Chondrocyte (in vitro differentiated cells): ENCODE data around the gene ELMO1. TPM values are rescaled to one million over a fixed set of nuclear protein-coding genes. Genes with fewer than 3 reads are reported as not detected.

Experiments
- DNase-seq: peaks from one replicate; pipeline ENCODE4 v3.0.0; 2021; ENCODE audit warnings: mixed read lengths, low spot score
- H3K27ac Mint-ChIP-seq: one replicate; pipeline ENCODE4 v1.8.0; 2021; ENCODE audit warnings: mild to moderate bottlenecking, moderate library complexity, mixed read lengths; ENCODE audit not compliant: unreplicated experiment
- H3K27me3 Mint-ChIP-seq: 2 replicates; pipeline ENCODE4 v1.8.0; 2021; ENCODE audit warnings: low read depth, mixed read lengths
- H3K36me3 Mint-ChIP-seq: 2 replicates; pipeline ENCODE4 v1.8.0; 2021; ENCODE audit warnings: low read depth, mixed read lengths
- H3K4me1 Mint-ChIP-seq: 2 replicates; pipeline ENCODE4 v1.8.0; 2021; ENCODE audit warnings: low read depth, mild to moderate bottlenecking, mixed read lengths
- H3K4me3 Mint-ChIP-seq: one replicate; pipeline ENCODE4 v1.8.0; 2021; ENCODE audit warnings: mild to moderate bottlenecking, moderate library complexity, mixed read lengths; ENCODE audit not compliant: unreplicated experiment
- H3K9me3 Mint-ChIP-seq: 2 replicates; pipeline ENCODE4 v1.8.0; 2021; ENCODE audit warnings: low read depth, mixed read lengths
- total RNA-seq: library from RNA; stranded (reverse); gene quantifications from 3 replicates; pipeline ENCODE4 v1.2.1, GENCODE V29; 2021
- TF ChIP-seq, protein P1 (sequence below): fragments of 200-600 bp; sonication (generic); IDR thresholded peaks from 2 replicates; pipeline ENCODE4 v1.5.0; 2021; ENCODE audit warnings: antibody characterized with exemption, mild to moderate bottlenecking, moderate library complexity

The ELMO1 gene
- total RNA-seq, 1 donor from 2014 or later: 0.42 TPM

DNA sequence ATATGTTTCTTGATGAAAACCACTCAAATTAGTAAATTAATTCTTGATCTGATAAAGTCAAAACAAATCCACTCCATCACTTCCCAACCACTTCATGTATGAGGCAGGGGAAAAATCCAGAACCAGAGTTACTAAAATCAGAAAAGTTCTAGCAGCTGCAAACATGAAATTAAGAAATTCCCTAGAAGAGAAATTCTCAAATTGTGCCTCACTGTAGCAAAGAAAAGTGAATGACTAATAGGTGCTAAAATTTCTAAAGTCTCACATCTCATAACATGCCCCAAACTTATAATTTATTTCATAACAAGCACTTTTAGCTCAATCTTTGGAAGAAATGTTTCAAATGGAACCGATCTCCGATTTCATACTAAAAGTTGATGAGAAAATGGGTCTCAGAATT is 379.3 kb downstream of the ELMO1 start:
- Mint-ChIP-seq H3K4me1 (peaks cover 10% of the 10 kb centered on the region), H3K9me3 (no peaks in the 10 kb centered on the region), H3K27me3 (peaks cover 3% of the 10 kb centered on the region), H3K27ac (no peak overlapping the region), H3K4me3 (no peak overlapping the region), H3K36me3 (no peaks in the 10 kb centered on the region)
- DNase-seq: no peak
- TF ChIP-seq, protein P1, sequence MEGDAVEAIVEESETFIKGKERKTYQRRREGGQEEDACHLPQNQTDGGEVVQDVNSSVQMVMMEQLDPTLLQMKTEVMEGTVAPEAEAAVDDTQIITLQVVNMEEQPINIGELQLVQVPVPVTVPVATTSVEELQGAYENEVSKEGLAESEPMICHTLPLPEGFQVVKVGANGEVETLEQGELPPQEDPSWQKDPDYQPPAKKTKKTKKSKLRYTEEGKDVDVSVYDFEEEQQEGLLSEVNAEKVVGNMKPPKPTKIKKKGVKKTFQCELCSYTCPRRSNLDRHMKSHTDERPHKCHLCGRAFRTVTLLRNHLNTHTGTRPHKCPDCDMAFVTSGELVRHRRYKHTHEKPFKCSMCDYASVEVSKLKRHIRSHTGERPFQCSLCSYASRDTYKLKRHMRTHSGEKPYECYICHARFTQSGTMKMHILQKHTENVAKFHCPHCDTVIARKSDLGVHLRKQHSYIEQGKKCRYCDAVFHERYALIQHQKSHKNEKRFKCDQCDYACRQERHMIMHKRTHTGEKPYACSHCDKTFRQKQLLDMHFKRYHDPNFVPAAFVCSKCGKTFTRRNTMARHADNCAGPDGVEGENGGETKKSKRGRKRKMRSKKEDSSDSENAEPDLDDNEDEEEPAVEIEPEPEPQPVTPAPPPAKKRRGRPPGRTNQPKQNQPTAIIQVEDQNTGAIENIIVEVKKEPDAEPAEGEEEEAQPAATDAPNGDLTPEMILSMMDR: no peak

DNA sequence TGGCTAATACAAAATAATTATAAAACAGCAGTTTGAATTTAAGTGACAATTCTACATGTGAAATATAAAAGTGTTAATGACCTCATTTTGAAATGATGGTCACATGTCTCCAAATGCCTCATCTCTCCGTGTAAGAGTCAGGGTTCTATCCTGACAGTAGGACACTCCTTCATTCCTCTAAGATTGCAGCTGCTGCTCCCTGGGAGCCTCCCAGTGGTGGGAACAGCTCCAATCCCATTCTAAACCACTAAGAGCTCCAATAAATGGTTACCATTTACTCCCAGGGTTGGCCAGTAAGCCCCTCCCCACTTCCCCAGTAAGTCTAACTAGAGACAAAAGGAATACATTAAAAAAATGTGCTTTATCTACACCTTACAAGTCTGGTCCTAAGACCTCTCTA is 379.8 kb downstream of the ELMO1 start:
- peaks cover 10% of the 10 kb centered on the region for H3K4me1 Mint-ChIP-seq
- no peaks in the 10 kb centered on the region for H3K9me3 Mint-ChIP-seq
- H3K36me3 Mint-ChIP-seq: no peaks in the 10 kb centered on the region
- H3K27me3 Mint-ChIP-seq: peaks cover 3% of the 10 kb centered on the region
- no peak overlapping the region for H3K27ac Mint-ChIP-seq
- no peak overlapping the region for H3K4me3 Mint-ChIP-seq
- TF ChIP-seq, protein P1: no peak
- no peak for DNase-seq

DNA sequence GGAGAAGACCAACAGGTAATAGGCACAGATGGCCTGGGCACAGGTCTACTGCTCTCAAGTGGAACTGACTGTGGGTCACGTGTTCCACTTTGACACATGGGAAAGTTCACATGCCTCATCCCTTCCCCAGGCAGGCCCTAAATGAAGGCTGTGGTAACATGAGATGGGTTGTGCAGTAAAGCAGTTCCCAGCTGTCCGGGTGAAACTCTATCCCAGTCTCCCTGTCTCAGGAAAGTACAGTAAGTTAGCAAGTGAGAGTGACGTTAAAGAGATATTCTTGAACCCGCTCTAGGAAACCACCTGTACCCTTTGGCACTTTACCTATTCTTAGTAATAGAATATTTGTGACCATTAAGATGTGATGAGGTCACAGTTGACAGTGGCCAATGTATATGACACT is 380.6 kb downstream of the ELMO1 start:
- Mint-ChIP-seq H3K4me3 (no peak overlapping the region), H3K27me3 (peaks cover 3% of the 10 kb centered on the region), H3K9me3 (no peaks in the 10 kb centered on the region), H3K27ac (no peak overlapping the region), H3K4me1 (peaks cover 10% of the 10 kb centered on the region), H3K36me3 (no peaks in the 10 kb centered on the region)
- TF ChIP-seq, protein P1: no peak
- no peak for DNase-seq

DNA sequence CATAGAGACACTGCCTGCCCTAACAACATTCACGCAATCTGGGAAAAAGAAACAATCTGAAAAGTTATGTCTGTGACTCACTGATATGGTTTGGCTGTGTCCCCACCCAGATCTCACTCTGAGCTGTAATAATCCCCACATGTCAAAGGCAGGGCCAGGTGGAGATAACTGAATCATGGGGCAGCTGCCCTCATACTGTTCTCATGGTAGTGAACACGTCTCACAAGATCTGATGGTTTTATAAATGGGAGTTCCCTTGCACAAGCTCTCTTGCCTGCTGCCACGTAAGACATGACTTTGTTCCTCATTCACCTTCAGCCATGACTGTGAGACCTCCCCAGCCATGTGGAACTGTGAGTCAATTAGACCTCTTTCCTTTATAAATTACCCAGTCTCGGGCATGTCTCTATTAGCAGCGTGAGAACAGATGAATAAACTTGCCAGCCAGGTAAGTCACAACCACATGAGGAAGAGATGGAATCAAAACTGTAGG is 382.8 kb downstream of the ELMO1 start:
- no peaks in the 10 kb centered on the region for H3K27me3 Mint-ChIP-seq
- peaks cover 10% of the 10 kb centered on the region for H3K4me1 Mint-ChIP-seq
- TF ChIP-seq, protein P1: no peak
- H3K4me3 Mint-ChIP-seq: no peak overlapping the region
- no peaks in the 10 kb centered on the region for H3K36me3 Mint-ChIP-seq
- no peak for DNase-seq
- H3K27ac Mint-ChIP-seq: no peak overlapping the region
- H3K9me3 Mint-ChIP-seq: no peaks in the 10 kb centered on the region

DNA sequence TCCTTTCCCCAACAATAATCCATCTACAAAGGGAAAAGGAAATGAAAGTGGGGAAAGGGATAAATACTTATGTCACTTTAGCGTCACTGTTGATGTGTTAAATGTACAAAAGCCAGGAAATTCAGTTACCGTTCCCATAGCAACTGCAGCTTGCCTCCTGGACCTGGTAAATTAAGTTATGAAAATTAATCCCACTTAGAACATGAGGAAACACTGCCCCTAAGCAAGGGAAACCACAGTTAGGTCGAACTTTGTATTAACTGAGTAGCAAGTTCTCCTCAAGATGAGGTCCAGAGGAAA is 386.2 kb downstream of the ELMO1 start:
- Mint-ChIP-seq H3K36me3 (no peaks in the 10 kb centered on the region), H3K27me3 (no peaks in the 10 kb centered on the region), H3K9me3 (no peaks in the 10 kb centered on the region), H3K4me1 (peaks cover 10% of the 10 kb centered on the region), H3K27ac (no peak overlapping the region), H3K4me3 (no peak overlapping the region)
- DNase-seq: no peak
- TF ChIP-seq, protein P1: no peak
